ENCODE results near the gene NFIC. TPM values are rescaled to one million over a fixed set of nuclear protein-coding genes. Genes with fewer than 3 reads are reported as not detected.

NFIC gene
- total RNA-seq, 1 donor from 2014 or later: 11.9 TPM

DNA sequence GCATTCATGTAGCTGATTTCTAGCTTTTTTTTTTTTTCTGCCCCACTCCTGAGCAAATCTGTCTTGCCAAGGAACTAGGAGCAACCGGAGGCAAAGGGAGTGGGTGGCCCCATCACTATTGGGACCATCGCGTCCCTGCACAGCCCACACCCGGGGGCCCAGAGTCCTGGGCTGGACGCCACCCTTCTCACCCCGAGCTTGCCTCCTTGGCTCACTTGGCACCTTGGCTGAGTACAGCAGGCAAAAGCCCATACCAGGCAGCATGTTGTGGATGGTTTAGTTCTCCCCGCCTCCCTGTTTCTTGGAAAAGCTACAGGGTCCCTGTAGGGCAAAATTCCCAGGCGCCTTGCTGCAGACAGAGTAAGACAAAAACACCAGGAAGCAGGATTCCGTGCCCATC, 100.3 kb downstream of the NFIC start:
- DNase-seq (ENCODE audit: low read depth in 2 of 2): no peak

GRCh38 chr19:3467437-3468198, 101.2 kb downstream of the NFIC start:
- DNase-seq (ENCODE audit: low read depth in 2 of 2): no peak

- no peak for DNase-seq (ENCODE audit: low read depth in 2 of 2)
Observed at GRCh38 chr19:3468211-3468610, 101.8 kb downstream of the NFIC start.

DNA sequence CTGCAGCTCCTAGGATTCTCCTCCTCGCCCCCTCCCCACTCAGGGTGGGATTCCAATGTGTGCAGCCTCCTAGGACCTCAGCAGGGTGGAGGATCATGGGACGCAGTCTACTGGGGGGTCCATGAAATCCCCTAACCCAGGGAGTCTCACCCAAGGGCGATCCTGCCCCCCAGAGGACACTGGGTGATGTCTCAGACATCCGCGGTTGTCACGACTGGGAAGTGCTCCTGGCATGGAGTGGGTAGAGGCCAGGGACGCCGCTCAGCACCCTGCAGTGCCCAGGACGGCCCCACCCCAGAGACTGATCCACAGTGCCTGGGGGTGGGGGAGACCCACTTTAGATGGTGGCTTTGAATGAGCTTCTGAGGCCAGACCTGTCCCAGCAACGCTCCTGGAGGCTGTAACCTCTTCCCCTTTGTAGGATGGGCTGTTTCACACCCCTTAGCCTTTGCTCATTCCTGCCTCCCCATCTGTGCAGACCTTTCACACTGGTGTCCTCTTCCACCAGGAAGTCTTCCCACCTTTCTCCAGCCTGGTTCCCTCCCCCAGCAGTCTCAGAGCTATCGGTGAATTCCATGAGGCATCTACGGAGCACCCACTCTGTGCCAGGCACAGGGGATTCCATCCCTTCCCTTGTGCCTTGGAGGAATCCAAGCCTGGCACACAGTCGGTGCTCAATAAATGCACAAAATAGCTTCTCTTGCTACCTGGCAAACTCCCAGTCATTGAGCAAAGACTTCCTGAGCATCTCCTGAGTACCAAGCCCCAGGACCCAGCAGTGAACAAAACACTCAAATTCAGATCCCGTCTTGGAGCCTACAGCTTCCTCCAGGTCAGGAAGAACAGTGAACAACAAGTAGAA, 103.5 kb downstream of the NFIC start:
- no peak for DNase-seq (ENCODE audit: low read depth in 2 of 2)

DNA sequence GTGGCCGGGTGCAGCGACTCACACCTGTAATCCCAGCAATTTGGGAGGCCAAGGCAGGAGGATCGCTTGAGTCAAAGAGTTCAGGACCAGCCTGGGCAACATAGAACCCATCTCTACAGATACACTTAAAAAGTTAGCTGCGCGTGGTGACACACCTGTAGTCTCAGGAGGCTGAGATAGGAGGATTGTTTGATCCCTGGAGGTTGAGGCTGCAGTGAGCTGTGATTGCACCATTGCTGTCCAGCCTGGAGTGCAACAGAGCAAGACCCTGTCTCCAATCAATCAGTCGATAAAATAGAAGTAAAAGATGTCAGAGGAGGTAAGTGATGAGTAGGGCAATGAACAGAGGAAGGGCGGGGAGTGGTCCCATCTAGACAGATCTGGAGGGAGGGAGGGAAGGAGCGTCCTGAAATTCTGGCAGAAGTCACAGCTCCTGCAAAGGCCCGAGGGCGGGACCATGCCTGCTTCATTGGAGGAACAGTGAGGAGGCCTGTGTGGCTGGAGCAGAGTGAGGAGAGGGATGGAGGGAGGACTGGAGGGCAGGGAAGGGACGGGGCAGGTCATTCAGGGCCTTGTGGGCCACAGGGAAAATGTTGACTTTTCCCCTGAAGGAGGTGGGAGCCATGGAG, 104.2 kb downstream of the NFIC start:
- no peak for DNase-seq (ENCODE audit: low read depth in 2 of 2)

DNA sequence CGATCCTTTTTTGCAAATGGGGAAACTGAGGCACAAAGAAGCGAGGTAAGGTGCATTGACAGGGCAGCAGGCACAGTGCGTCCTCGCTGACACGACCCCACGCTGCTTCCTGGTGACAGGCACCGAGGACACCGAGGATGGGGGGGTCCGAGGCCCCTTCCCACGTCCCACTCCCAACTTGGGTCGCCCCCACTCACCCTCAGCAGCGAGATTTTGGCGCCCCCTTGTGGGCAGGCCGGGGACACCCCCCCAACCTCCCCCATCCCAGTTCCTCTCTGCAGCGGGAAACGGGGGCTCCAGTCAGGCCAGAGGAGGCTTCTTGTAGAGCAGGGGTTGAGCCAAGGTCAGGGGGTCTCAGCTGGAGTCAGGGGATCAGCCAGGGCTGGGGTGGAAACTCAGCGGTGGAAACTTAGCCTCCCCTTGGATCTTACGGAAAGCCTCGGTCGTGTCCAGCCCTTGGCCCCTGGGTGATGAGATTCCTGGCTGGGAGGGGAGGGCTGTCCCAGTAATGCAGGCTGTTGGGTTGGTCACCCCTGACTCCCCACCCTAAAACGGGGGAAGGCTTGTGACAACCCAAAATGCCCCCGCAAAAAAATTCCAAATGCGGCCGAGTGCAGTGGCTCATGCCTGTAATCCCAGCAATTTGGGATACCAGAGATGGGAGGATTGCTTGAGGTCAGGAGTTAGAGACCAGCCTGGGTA, 105.7 kb downstream of the NFIC start:
- peak in 1 of 2 donors; percentile 29 for DNase-seq (ENCODE audit: low read depth in 2 of 2)

DNA sequence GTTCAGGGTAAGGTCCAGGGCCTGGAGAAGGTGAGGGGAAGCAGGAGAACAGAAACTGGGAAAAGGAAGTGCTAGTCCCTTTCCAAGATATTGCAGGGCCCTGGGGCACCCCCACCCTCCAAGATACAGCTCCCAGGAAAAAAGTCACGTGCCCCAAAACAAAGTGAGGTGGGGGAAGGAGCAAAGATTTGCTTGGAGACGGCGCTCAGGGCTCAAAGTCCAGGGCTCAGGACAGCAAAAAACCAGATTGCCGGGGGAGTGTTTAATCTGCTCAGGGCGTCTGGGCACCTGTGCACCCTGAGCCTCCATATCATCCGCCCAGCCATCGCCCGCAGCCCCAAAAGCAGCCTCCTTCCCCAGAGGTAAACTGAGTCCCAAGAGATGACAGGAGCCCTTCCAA, 107.6 kb downstream of the NFIC start:
- no peak for DNase-seq (ENCODE audit: low read depth in 2 of 2)

DNA sequence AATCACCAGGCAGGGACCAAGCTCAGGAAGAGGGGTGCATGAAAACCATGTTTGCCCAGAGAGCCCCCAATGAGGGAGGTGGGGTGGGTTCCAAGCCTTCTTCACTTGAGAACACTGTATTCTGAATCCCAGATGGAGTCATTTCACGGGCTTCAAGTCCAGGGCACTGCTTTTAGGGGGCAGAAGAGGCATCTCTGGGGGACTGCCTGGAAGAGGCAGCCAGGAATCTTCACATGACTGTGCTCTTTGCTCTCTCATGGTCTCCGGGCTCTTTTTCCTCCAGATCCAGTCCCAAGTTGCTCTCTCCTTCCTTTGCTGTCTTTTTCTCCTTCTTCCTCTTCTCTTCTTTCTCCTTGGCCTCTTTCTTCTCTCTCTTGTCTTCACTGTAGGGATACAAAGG, 108.2 kb downstream of the NFIC start:
- DNase-seq (ENCODE audit: low read depth in 2 of 2): no peak

DNA sequence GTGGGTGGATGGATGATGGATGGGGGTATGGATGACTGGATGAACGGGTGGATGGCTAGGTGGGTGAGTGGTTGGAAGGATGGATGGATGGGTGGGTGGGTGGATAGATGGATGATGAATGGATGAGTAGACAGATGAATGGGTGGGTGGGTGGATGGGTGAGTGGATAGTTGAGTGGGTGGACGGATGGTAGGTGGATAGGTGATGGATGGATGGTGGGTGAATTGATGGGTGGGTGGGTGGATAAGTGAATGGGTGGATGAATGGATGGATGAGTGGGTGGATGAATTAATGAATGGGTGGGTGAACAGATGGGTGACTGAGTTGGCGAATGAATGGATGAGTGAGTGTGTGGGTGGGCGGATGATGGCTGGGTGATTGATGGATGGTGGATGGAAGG, 109.1 kb downstream of the NFIC start:
- DNase-seq (ENCODE audit: low read depth in 2 of 2): no peak

DNA sequence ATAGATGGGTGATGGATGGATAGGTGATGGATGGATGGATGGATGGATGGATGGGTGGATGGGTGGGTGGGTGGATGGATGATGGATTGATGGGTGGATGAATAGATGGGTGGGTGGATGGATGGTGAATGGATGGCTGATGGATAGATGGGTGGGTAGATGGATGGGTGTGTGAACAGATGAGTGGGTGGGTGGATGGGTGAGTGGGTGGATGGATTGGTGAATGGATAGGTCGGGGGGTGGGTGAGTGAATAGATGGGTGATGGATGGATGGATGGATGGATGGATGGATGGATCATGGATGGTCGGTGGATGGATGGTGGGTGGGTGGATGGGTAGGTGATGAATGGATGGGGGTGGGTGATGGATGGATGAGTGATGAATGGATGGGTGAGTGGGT, 110.4 kb downstream of the NFIC start:
- DNase-seq (ENCODE audit: low read depth in 2 of 2): no peak

DNA sequence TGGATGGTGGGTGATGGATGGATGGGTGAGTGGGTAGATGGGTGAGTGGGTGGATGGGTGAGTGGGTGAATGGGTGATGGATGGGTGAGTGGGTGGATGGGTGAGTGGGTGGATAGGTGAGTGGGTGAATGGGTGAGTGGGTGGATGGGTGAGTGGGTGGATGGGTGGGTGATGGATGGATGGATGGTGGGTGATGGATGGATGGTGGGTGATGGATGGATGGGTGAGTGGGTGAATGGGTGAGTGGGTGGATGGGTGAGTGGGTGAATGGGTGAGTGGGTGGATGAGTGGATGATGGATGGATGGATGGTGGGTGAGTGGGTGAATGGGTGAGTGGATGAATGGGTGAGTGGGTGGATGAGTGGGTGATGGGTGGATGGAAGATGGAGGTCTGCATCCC, 111.1 kb downstream of the NFIC start:
- no peak for DNase-seq (ENCODE audit: low read depth in 2 of 2)

GRCh38 chr19:3477951-3478350, 111.6 kb downstream of the NFIC start:
- DNase-seq (ENCODE audit: low read depth in 2 of 2): no peak

- DNase-seq (ENCODE audit: low read depth in 2 of 2): no peak
Observed at GRCh38 chr19:3478409-3479176, 112.2 kb downstream of the NFIC start.

GRCh38 chr19:3479177-3479833, 112.9 kb downstream of the NFIC start:
- DNase-seq (ENCODE audit: low read depth in 2 of 2): peak in 1 of 2 donors; percentile 19

GRCh38 chr19:3479834-3480215, 113.4 kb downstream of the NFIC start:
- DNase-seq (ENCODE audit: low read depth in 2 of 2): peak in 1 of 2 donors; percentile 14

- DNase-seq (ENCODE audit: low read depth in 2 of 2): no peak
Observed at GRCh38 chr19:3480383-3481091, 114.2 kb downstream of the NFIC start, which contains the start of gene SMIM24. SMIM24 (minus strand) TSS chr19:3480525; CDS start chr19:3480463, 62 bp downstream.

DNA sequence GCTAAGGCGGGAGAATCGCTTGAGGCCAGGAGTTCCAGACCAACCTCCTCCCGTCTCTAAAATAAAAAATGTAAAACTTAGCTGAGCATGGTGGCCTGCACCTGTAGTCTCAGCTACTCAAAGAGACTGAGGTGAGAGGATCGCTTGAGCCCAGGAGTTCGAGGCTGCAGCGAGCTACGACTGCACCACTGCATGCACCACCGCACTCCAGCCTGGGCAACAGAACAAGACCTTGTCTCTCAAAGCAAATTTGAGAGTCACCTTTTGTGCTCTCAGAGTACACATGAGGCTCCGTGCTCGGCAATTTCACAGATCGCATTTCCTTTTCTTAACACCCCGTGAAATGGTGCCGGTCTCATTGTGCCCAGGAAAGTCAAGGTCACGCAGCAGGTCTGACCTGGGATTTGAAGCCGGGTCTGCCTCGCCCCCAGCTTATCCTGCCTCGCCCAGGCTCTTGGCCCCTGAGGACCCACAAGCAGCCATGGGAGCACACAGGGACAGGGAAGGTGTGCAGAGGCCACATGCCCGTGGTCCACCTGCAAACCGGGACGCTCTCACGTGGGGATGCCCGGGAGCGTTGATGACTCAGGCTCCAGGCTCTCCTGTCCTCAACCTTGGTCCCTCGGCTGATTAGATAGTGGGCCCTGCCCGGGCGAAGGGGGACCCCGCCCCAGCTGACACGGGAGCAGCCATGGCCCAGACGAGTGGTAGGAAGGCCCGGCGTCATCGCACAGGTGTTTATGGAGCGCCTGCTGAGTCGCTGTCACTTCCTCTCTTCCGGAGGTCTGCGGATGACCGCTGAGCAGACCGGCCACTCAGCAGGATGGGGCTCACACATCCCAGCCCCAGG, 115.1 kb downstream of the NFIC start:
- no peak for DNase-seq (ENCODE audit: low read depth in 2 of 2)

GRCh38 chr19:3482507-3483225, 116.3 kb downstream of the NFIC start:
- no peak for DNase-seq (ENCODE audit: low read depth in 2 of 2)
